NCI-H1105 treated with DMSO at 0.1 percent for 48 hours (cell line): ENCODE measurements around the gene TLDC2.
"Not testable (repeated sequence)": the region's sequence is repeated elsewhere in the genome, so short reads cannot be mapped to it uniquely, and the experiment has no call there.

Source experiments
- DNase-seq: peaks from one replicate; lab custom pipeline; 2025; lab: John Stamatoyannopoulos, UW

Gene TLDC2

DNA sequence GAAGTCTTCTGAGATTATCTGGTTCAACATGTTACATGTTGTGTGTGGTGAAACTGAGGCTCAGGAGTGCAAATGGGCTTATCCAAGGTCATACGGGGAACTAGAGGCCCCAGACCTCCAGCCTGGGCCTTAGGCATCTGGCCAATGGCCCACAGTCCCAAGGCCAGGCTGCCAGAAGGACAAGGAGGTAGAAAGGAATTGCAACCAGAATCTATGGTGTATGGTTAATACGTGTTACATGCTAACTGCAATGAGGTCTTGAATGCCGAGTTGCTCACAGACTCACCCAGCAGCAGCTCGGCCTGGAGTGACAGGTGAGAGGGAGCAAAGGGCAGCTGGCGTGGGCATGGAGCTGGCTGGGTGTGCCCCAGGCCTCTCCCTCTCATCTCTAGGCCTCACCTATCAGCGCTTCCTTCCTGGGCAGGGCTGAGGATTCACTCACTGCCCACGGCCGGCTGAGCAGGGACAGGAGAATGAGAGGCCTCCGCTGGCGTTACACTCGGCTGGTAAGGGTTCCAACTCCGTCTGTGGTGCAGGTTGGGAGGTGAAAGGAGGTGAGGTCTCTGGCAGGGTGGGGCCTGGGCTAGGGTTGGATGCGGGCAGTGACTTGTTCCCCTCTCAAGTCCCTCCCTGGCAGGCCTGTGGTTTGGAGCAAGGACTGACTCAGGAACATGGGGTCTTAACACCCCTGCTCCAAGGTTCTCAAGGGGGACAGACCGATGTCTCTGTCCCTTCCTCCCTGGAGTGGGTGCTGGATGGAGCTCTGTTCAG is at the start of gene TLDC2:
Gene TLDC2 (plus strand): TSS at position 437 of the 771 bp plus-strand sequence. CDS start 37 bp downstream, at position 474.
- DNase-seq, result no peak

DNA sequence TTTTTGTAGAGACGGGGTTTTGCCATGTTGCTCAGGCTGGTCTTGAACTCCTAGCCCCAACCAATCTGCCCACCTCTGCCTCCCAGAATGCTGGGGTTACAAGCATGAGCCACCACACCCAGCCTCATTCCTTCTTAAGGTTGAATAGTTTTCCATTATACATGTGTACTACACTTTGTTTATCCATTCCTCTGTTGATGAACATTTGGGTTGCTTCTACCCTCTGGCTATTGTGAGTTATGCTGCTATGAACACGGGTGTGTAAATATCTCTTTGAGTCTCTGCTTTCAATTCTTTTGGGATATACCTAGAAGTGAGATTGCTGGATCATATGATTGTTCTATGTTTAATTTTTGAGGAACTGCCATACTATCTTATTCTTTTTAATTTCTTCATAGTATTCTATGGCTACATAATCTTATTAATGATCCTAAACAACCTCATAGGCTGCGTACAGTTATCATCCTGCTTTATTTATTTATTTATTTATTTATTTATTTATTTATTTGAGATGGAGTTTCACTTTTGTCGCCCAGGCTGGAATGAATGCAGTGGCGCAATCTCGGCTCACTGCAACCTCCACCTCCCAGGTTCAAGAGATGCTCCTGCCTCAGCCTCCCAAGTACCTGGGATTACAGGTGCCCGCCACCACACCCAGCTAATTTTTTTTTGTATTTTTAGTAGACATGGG is 49.2 kb upstream of the TLDC2 start:
- no peak for DNase-seq

DNA sequence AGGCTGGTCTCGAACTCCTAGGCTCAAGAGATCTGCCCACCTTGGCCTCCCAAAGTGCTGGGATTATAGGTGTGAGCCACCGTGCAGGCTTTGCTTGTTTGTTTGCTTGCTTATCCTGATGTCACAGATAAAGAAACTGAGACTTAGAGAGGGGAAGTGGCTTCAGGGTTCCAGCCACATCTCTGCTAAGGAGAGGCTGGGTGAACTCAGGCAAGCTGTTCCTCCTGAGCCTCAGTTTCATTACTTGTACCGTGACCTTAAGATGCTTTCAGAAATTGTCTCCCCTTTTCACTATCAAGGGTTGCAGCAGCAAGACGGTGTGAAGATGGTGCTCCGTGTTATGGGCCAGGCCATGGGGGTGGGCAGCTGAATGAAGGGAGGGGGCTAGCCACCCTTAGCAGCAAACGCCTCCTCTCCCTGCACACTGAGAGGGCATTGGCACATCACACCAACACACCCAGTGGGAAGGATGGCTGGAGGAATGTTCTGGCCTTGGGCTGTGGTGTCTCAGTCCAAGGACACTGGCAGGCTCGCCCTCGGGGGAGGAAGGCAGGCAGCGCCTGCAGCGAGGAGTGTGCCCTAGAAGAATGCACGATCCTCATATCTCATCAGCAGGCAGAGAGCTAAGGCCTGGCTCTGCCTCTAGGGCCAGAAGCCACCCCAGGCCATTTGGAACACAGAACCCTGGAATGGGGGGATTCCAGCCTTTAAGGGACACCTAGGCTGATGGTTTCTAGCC is 48.2 kb upstream of the TLDC2 start:
- no peak for DNase-seq

DNA sequence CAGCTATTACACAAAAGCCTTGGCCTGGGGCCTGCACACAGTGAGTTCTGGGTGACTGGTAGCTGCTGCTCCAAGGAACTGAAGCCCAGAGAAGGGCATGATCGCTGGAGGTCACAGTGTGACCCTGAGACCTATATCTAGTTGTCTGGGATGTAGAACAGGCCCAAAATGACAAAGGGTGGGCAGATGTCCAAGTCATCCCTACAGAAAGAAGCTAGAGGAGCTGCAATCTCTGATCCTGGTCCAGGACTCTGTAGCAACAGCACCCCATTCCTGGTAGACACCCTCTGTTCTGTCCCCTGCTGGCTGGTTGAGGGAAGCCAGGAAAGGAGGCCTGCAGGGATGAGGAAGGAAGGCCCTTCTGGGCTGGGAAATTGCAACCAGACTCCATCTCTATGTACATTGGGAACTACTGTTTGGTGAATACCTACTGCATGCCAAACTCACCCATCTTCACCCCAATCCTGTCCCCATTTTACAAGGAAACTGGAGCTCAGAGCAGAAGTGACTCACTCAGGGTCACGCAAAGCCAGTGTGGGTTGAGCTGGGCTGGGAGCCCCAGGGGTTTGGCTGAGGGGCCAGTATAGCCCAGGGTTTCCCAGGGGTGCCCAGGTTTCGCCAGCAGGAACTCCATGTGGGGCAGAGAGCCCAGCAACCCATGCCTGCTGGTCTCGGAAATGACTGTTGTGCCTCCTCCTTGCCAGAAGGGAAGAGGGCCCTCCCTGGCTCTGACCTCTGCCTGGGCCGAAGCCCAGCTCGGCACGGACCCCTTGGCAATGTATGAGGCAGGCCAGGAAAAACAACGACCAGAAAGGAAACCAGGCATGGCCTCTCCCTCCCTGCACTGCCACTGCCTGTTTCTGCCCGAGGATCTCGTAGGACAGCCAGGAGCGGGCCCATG is 44.9 kb upstream of the TLDC2 start:
- no peak for DNase-seq

DNA sequence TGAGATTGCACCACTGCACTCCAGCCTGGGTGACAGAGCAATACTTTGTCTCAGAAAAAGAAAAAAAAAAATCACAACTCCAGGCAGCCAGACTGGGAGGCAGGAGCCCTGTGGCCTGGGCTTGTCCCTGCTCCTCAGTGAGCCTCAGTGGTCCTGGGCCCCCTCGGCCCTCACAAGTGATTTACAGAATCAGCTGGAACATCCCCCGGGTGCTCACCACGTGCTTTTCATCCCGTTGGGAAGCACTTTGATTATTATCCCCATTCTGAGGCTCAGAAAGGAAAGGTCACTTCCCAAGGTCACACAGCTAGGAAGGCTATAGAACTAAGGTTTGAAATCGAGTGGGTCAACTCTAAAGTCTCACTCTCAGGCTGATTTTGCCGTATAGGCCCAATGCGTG is 43.1 kb upstream of the TLDC2 start:
- DNase-seq, result no peak

DNA sequence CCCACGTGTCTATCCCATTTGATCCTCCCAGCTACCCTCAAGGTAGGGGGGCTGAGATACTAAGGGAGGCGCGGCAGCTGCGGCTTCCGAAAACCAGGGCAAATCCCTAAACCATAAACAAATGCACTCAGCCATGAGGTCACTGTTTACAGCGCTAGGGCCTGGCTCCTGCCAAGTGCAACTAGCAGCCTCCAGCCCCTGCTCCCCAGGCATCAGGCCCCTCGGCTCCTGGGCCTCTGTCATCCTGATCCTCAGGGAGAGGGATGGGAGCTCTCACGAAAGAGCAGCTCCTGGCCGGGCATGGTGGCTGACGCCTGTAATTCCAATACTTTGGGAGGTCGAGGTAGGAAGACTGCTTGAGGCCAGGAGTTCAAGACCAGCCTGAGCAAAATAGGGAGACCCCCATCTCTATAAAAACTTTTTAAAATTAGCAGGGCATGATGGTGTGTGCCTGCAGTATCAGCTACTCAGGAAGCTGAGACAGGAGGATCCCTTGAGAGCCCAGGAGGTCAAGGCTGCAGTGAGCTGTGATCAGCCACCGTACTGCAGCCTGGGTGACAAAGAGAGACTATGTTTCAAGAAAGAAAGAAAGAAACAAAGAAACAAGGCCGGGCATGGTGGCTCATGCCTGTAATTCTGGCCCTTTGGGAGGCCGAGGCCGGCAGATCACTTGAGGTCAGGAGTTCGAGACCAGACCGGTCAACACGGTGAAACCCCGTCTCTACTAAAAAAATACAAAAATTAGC is 42.5 kb upstream of the TLDC2 start:
- DNase-seq, result no peak

DNA sequence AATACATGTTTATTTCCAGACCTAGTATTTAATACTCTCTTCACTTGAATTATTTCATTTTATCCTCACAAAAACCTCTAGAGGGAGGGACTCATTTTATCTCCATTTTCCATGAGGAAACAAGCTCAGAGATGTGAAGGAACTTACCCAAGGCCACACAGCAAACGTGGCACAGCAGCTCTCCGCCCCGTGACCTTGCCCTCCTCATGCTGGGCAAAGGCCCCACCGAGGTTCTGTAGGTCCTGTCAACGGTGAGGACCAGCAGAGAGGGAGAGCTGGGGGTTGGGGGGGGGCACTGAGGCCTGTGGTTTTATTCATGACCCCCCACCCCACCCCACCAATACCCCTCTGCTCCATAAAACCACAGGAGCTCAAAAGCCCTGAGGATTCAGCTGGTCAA is 40.9 kb upstream of the TLDC2 start:
- DNase-seq, result no peak

DNA sequence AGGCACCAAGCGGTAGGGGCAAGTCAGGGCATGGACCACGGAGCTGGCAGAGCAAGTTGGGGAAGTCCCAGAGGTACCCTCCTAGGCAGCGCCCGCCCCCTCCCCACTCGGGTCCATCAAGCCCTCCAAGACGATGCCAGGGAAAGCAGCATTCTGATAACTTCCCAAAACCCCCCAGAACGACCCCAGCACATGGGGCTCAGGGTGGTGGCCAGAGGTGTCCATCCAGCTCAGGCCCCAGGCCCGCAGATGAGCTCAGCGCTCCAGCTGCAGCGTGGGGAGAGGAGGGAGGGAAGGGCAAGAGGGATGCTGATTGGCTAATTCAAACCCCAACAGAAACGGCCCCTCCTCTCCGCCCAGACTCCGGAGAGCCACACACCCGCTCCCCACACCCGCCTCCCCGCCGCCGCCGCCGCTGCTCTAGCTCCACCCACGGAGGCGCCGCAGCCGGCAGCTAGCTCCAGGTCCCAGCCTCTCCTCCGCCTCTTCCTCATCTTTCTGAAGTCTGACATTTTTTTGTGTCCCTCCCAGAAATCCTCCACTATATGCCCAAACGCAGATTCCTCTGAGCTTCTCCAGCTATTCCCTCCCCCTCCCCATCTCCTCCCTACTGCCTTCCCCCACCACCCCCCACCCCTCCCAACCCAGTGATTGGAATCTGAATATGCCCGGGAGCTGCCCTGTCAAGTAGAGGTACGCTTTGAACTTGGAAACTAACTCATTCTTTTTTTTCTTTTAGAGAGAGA is 40.3 kb upstream of the TLDC2 start:
- peak; percentile 93 for DNase-seq

DNA sequence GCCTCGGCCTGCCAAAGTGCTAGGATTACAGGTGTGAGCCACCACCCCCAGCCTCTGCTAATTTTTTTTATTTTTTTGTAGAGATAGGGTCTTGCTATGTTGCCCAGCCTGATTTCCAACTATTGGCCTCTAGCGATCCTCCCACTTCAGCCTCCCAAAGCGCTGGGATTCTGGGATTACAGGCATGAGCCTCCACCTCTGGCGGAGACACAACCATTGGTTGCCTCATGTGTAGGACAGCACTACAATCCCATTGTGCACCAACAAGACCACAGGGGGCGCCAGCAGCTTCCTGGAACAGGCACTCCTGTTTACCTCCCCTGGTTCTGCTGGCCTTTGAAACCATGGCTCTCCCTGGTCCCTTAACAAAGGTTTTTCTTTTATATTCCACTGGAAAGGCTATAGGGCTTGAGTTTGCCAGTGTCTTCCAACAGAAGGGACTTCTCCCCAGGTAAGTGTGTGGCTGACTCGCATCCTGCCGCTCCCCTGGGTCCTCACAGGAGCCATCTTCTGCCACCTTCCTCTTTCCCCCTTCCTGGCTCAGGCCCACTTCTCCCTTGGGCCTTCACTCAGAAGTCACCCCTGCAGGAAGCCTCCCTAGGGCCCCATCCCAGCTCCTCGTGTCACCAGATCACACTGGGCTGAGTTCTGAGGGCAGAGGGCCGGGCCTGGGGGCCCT is 39.2 kb upstream of the TLDC2 start:
- peak; percentile 18 for DNase-seq

DNA sequence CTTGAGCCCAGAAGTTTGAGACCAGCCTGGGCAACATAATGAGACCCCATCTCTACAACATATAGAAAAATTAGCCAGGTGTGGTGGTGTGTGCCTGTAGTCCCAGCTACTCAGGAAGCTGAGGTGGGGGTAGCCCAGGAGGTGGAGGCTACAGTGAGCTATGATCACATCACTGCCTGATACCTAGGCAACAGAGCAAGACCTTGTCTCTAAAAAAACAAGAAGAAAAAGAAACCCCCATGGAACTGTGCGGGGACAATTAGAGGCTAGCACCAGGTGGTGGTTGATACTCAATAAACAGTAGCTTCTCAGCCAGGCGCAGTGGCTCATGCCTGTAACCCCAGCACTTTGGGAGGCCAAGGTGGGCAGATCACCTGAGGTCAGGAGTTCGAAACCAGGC is 37.6 kb upstream of the TLDC2 start:
- DNase-seq, result not testable (repeated sequence)

DNA sequence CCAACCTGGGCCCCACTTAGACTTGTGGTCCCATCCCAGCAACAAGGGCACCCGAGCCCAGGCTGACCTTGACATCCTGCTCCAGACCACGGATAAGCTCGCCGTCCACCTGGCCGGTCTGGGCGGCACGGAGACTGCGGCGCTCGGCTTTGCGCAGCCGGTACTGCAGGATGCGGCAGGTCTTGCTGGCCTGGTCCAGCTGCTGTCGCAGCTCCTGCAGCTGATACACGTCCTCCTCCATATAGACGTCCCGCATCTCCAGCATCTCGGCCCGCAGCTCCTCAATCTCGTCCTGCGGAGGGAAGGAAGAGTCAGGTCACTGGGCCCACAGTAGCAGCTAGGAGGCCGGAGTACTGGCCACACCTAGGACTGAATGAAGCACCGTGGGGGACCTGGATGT is 36.8 kb upstream of the TLDC2 start:
- DNase-seq, result no peak

DNA sequence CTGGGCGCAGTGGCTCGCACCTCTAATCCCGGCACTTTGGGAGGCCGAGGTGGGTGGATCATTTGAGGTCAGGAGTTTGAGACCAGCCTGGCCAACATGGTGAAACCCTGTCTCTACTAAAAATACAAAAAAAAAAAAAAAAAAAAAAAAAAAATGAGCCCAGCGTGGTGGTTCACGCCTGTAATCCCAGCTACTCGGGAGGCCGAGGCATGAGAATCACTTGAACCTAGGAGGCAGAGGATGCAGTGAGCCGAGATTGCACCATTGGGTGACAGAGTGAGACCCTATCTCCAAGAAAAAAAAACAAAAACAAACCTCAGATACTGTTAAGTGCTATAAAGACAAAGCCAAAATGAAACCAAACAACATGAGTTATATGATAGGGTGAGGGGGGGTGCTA is 34.9 kb upstream of the TLDC2 start:
- DNase-seq, result not testable (repeated sequence)

DNA sequence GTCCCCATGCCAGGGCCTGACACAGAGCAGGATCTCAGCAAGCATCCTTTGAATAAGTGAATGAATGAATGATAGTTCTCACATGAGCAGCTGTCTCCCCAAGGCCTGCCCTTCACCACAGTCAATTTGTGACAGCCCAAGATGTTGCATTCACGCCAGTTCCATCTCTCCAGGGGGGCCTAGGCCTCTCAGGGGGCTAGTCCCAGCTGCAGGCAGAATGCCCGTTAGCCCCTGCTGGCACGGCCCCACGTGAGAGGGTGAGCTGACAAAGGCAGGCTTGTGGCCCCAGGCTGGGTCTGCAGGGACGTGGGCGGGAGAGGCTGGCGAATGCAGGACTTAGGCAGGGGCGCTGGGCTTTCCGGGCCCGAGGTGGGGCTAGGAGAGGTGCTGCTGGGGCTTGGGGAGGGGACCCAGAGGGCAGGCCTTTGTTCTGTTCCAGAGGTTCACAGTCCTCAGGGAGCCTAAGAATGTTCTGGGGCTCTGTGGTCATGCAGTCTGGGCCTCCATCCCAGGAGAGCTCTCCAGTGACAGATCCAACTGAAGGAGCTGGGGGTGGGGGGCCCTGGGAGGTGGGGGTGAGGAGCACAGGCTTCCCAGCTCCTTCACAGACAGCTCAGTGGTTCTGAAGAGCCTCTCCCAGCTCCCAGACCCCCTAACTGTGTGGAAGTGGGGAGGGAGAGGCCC is 30.5 kb upstream of the TLDC2 start:
- no peak for DNase-seq

DNA sequence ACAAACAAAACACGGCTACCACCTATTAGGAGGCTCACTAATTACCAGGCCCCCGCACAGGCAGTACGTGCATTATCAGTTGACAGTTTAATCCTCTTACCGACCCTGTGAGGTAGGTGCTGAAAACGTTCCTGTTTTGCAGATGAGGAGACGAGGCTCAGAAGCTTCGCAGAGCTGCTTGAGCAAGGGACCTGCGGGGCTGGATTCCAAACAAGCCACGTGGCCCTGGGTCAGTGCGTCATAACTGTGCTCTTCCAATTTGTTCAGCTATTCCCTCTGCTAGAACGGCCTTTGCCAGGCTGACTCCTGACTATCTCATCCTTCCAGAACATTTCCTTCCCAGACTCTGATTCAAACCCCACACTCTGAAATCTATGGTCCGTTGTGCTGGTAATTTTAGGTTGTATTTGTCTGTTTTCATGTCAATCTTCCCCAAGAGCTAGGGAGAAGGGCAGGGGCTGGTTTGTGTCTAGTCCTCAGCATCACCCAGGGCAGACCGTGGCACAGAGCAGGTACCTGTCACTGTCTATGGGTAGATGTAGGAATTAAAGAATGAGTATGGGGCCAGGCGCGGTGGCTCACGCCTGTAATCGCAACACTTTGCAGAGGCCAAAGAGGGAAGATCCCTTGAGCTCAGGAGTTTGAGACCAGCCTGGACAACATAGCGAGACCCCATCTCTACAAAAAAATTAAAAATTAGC is 28.8 kb upstream of the TLDC2 start:
- no peak for DNase-seq

DNA sequence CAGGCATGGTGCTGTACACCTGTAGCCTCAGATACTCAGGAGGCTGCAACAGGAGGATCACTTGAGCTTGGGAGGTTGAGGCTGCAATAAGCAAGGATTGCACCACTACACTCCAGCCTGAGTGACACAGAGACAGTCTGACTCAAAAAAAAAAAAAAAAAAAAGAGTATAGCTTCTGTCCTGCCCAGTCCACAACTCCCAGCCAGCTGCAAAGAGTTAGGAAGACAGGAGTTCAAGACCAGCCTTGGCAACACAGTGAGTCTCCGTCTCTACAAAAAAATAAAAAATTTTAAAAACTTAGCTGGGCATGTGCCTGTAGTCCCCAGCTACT is 28.3 kb upstream of the TLDC2 start:
- DNase-seq, result no peak

DNA sequence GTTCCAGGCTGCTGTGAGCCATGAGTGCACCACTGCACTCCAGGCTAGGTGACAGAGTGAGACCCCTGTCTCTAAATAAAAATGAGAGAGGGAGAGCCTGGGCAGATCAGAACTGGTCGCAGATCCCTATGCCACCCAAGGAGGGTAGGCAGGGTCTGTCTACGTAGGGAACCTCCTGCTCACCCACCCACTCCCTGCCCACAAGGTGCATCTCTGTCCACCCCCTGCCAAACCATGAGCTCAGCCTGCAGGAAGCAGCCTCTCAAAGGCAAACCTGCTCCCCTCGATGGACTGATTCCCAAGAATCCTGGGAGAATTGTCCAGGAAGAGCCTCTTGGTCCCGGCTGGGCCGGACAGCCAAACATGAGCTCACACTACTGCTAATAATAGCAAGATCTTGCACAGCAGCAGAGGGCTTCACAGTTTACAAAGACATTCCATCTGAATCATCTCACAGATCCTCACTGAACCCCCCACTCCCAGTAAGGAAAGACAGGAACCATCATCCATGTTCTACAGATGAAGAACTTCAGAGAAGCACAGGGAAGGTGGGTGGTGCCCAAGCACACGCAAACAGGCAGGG is 27.8 kb upstream of the TLDC2 start:
- DNase-seq, result no peak

DNA sequence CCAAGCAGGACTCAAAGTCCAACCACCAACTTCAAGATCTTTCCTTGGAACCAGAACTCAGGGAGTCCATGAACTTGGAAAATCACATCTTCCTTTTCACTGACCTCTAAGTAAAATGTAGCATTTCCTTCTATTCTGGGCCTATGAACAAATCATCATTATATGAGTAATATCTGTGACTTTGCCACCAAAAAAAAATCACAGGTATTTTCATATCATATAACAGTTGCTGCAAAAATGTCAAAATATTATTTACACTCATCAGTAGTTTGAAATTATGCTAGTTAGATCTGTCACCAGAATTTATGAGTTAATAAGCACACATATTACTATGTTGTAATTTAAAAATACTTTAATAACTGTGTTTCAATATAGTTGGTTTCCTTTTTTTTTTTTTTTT is 27.3 kb upstream of the TLDC2 start:
- DNase-seq, result no peak

DNA sequence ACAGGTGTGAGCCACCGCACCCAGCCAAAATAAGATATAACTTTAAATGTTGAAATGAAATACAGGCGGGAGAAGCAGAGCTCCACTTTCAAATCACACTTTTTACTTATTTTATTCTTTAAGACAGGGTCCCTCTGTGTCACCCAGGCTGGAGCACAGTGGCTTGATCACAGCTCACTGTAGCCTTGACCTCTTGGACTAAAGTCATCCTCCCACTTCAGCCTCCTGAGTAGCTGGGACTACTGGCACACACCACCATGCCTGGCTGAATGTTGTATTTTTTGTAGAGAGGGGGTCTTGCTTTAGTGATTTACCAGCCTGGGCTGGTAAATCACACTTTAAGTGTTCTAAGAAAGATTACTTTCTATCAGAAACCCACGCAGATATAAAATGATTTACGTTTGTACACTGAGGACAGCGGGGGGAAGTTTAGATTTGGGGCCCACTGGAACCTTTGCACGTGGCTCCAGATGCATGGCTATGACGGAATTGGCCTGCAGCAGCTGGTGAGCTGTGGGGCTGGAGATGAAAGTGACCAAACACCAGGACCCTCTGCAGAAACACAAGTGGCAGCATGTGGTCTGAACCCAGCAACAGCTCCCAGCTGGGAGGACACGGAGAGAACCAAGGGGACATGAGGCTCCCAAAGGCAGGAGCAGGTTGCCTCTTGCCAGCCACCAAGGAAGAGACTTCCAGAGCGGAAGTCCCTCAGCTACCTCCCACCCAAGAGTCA is 26.4 kb upstream of the TLDC2 start:
- no peak for DNase-seq
